ENCODE measurements around the gene FKBP11. TPM values are rescaled to one million over a fixed set of nuclear protein-coding genes. Genes with fewer than 3 reads are reported as not detected.

Gene FKBP11
- total and polyA plus RNA-seq, 2 of the 13 experiments (the other 11 are each of a cell fraction or from before 2014, with no cell fraction given), result 15.5 to 19.4 TPM

DNA sequence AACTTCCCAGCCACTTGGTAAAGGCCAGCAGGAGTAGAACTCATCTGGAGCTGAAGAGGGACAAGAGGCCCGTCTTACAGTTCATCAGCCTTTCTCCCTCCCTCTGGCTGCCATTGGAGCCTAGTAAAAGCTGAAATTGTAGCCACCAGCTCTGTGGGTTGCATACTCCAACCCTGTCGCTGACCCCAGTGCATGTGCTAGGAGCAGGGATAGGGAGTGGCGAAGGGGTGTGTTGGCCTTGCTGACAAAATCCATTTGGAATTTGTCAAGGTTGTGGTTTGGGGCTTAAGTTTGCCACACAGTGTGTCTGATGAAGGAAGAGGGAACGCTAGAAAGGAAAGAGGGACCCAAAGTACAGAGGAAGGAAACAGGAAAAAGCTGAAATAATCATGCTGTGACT, 36.0 kb upstream of the FKBP11 start (continued):
- TF ChIP-seq ZNF281 (CRISPR knock-in tag; IDR thresholded peaks at IDR 0.05; ENCODE audit: borderline replicate concordance) (no peak), NFKB2 (CRISPR knock-in tag; IDR thresholded peaks at IDR 0.05; ENCODE audit: borderline replicate concordance) (no peak), SNRNP70 (IDR thresholded peaks at IDR 0.05; ENCODE audit: low read depth, low read length) (no peak)

DNA sequence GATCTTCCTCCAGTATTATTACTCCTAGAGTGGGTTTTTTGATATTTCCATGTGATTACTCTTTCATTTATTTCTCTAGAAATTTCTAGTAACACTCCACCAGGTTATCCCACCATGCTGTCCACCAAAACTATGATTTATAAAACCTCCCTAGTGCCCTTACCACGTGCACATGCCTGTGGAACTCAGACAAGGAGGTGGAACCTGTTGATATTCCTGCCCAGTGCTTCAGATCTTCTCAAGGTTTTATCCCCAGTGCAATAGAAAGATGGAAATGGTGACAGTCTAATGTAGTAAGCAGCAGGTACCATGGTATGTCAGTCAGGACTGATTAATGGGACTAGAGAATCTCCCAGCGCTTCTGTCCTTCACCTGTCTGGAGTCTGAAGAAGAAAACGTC, 35.5 kb upstream of the FKBP11 start:
- CTCF ChIA-PET (ENCODE audit: low intra/inter-chr PET ratio, low total read pairs), result no interaction called here
- no peak for FAIRE-seq
- no peak overlapping the region for H3K9ac ChIP-seq (ENCODE audit: insufficient read depth, low read depth, low read length)
- H3K36me3 ChIP-seq (replicated peaks in 1 of 2; ENCODE audit: control insufficient read depth in 1 of 2, insufficient read depth in 2 of 2, low read length in 2 of 2), result no peaks in the 10 kb centered on the region
- H2AFZ ChIP-seq (ENCODE audit: low read length), result no peak overlapping the region
- no peak overlapping the region for H3K4me2 ChIP-seq (ENCODE audit: low read depth, low read length)
- in situ Hi-C loops (cut with HindIII; ENCODE audit: extremely low pct_ligation_motif_present, low pct_unique_long_range_greater_than_20kb) (no loop called here), intact Hi-C loops (cut with micrococcal nuclease; ENCODE audit: unreplicated experiment) (no loop called here)
- no peak for ATAC-seq
- H3K27me3 ChIP-seq (ENCODE audit: control insufficient read depth in 1 of 2, insufficient read depth in 2 of 2, low read length in 2 of 2), result peaks cover 0 to 16% of the 10 kb centered on the region in 2 experiments; a peak in 1 of 5 replicates
- peaks cover 10% of the 10 kb centered on the region for H3K79me2 ChIP-seq (ENCODE audit: insufficient read depth, low read length)
- H4K20me1 ChIP-seq (ENCODE audit: insufficient read depth, low read length), result peaks cover 5% of the 10 kb centered on the region; the same call in 1 of the 2 replicates
- no peaks in the 10 kb centered on the region for H3K9me3 ChIP-seq (ENCODE audit: low read length)
- no peak for DNase-seq (ENCODE audit: low spot score)
- TF ChIP-seq ZNF20 (CRISPR knock-in tag; IDR thresholded peaks at IDR 0.05) (no peak), CHD2 (IDR thresholded peaks at IDR 0.05; ENCODE audit: low read depth, low read length) (no peak), RBFOX2 (IDR thresholded peaks at IDR 0.05; ENCODE audit: low read depth, low read length) (no peak), CHCHD3 (CRISPR knock-in tag; IDR thresholded peaks at IDR 0.05) (no peak), PAX8 (CRISPR knock-in tag; IDR thresholded peaks at IDR 0.05; ENCODE audit: borderline replicate concordance) (no peak)
- BruUV-seq (replicated peaks), result no TSS peak
- WGBS (ENCODE audit: low lambda C conversion rate), result 25% methylated on average over 2 of the region's 3 CpGs
- POLR2A ChIA-PET, result no interaction called here
- H3K27ac ChIP-seq (ENCODE audit: extremely low read length, insufficient read depth, low read length), result no peak overlapping the region
- peaks cover 19% of the 10 kb centered on the region for H3K4me1 ChIP-seq (ENCODE audit: insufficient read depth, low read length)
- H3K4me3 ChIP-seq (replicated peaks in 1 of 3; ENCODE audit: insufficient read depth in 1 of 3, low read depth in 2 of 3, low read length in 3 of 3), result no peak overlapping the region
